ENCODE data around the gene PHF23. TPM values are rescaled to one million over a fixed set of nuclear protein-coding genes. Genes with fewer than 3 reads are reported as not detected.
A peak's percentile ranks its signal among the peaks of the same experiment; 100 is the strongest.

Gene PHF23
- total RNA-seq, 1 experiment from 2014 or later = 45.8 TPM

- peak overlapping the region; percentile 92 for H3K4me3 Mint-ChIP-seq
- TF ChIP-seq GRHL2 (CRISPR knock-in tag; IDR thresholded peaks at IDR 0.05; ENCODE audit: insufficient replicate concordance, severe bottlenecking) (no peak), NR1H2 (CRISPR knock-in tag; IDR thresholded peaks at IDR 0.05) (no peak), ZNF121 (CRISPR knock-in tag; IDR thresholded peaks at IDR 0.05) (no peak), IRF2 (CRISPR knock-in tag; IDR thresholded peaks at IDR 0.05; ENCODE audit: borderline replicate concordance, low read depth) (no peak), TP53 (CRISPR knock-in tag; IDR thresholded peaks at IDR 0.05) (no peak), NR2C2 (CRISPR knock-in tag; IDR thresholded peaks at IDR 0.05) (no peak), JAZF1 (CRISPR knock-in tag; IDR thresholded peaks at IDR 0.05) (no peak), MXD4 (CRISPR knock-in tag; IDR thresholded peaks at IDR 0.05; ENCODE audit: borderline replicate concordance) (no peak), MYBL2 (CRISPR knock-in tag; IDR thresholded peaks at IDR 0.05) (no peak), MLX (CRISPR knock-in tag; IDR thresholded peaks at IDR 0.05) (no peak), GTF2I (CRISPR knock-in tag; conservative IDR thresholded peaks at IDR 0.05) (no peak), KAT7 (CRISPR knock-in tag; IDR thresholded peaks at IDR 0.05; ENCODE audit: borderline replicate concordance) (no peak), SP1 (CRISPR knock-in tag; conservative IDR thresholded peaks at IDR 0.05) (no peak), ZNF512 (CRISPR knock-in tag; IDR thresholded peaks at IDR 0.05; ENCODE audit: borderline replicate concordance) (no peak), ZNF671 (CRISPR knock-in tag; IDR thresholded peaks at IDR 0.05) (no peak), TCF7 (CRISPR knock-in tag; IDR thresholded peaks at IDR 0.05; ENCODE audit: low read depth) (no peak)
- TF ChIP-seq, protein P1, sequence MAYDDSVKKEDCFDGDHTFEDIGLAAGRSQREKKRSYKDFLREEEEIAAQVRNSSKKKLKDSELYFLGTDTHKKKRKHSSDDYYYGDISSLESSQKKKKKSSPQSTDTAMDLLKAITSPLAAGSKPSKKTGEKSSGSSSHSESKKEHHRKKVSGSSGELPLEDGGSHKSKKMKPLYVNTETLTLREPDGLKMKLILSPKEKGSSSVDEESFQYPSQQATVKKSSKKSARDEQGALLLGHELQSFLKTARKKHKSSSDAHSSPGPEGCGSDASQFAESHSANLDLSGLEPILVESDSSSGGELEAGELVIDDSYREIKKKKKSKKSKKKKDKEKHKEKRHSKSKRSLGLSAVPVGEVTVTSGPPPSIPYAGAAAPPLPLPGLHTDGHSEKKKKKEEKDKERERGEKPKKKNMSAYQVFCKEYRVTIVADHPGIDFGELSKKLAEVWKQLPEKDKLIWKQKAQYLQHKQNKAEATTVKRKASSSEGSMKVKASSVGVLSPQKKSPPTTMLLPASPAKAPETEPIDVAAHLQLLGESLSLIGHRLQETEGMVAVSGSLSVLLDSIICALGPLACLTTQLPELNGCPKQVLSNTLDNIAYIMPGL (CRISPR knock-in tag; IDR thresholded peaks at IDR 0.05) = no peak
These were observed 11.7 kb upstream of the PHF23 start for GRCh38 chr17:7250695-7251627.

DNA sequence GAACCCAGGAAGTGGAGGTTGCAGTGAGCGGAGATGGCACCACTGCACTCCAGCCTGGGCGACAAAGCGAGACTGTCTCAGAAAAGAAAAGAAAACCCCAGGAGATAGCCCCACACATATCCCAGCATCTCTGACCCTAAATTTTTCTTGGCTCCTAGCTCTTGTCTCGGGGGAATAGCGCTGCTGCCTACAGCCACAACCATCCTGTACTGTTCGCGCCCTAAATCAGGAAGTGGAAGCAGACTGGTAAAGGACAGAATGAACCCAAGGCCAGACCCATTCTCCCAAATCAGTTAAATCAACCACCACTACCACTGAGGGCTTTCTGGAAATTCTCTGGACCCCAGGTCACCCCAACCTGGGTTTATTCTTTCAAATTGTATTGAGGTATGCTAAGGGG, 10.6 kb upstream of the PHF23 start:
- Mint-ChIP-seq H3K4me3 (peak overlapping the region; percentile 92), H3K27me3 (ENCODE audit: low read depth) (no peaks in the 10 kb centered on the region), H3K4me1 (peaks cover 34% of the 10 kb centered on the region), H3K27ac (peak overlapping the region; percentile 70; the same call in 1 of the 2 replicates), H3K9me3 (no peaks in the 10 kb centered on the region), H3K36me3 (peaks cover 32% of the 10 kb centered on the region)
- no peak for TF ChIP-seq MYBL2 (CRISPR knock-in tag; IDR thresholded peaks at IDR 0.05)
- TF ChIP-seq, protein P2, sequence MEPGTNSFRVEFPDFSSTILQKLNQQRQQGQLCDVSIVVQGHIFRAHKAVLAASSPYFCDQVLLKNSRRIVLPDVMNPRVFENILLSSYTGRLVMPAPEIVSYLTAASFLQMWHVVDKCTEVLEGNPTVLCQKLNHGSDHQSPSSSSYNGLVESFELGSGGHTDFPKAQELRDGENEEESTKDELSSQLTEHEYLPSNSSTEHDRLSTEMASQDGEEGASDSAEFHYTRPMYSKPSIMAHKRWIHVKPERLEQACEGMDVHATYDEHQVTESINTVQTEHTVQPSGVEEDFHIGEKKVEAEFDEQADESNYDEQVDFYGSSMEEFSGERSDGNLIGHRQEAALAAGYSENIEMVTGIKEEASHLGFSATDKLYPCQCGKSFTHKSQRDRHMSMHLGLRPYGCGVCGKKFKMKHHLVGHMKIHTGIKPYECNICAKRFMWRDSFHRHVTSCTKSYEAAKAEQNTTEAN (CRISPR knock-in tag; IDR thresholded peaks at IDR 0.05) = no peak
- TF ChIP-seq, protein P3, sequence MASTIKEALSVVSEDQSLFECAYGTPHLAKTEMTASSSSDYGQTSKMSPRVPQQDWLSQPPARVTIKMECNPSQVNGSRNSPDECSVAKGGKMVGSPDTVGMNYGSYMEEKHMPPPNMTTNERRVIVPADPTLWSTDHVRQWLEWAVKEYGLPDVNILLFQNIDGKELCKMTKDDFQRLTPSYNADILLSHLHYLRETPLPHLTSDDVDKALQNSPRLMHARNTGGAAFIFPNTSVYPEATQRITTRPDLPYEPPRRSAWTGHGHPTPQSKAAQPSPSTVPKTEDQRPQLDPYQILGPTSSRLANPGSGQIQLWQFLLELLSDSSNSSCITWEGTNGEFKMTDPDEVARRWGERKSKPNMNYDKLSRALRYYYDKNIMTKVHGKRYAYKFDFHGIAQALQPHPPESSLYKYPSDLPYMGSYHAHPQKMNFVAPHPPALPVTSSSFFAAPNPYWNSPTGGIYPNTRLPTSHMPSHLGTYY (CRISPR knock-in tag; IDR thresholded peaks at IDR 0.05) = no peak
- TF ChIP-seq, protein P4, sequence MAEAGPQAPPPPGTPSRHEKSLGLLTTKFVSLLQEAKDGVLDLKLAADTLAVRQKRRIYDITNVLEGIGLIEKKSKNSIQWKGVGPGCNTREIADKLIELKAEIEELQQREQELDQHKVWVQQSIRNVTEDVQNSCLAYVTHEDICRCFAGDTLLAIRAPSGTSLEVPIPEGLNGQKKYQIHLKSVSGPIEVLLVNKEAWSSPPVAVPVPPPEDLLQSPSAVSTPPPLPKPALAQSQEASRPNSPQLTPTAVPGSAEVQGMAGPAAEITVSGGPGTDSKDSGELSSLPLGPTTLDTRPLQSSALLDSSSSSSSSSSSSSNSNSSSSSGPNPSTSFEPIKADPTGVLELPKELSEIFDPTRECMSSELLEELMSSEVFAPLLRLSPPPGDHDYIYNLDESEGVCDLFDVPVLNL (CRISPR knock-in tag; IDR thresholded peaks at IDR 0.05; ENCODE audit: borderline replicate concordance, low read depth) = no peak
- ATAC-seq (no peak), DNase-seq (ENCODE audit: low spot score) (no peak)
- ChIA-PET CTCF (interaction anchor here (1.5 to 1.6 kb wide), 2 partner anchors 29 to 46 kb away, joined by 4 read pairs; no protein-coding TSS in a partner anchor), POLR2A (no interaction called here)

More at GRCh38 chr17:7250695-7251627, 11.7 kb upstream of the PHF23 start:
- ChIA-PET CTCF (interaction anchor here (0.6 to 1.5 kb wide), 4 partner anchors 15 to 310 kb away, joined by 3 to 6 read pairs (median 4); no protein-coding TSS in a partner anchor), POLR2A (interaction anchor here (0.6 to 1.4 kb wide), 4 partner anchors 9 to 31 kb away, joined by 3 to 8 read pairs (median 5); partner anchors contain the start of genes ACADVL, CLDN7, GABARAP and PHF23)
- Mint-ChIP-seq H3K4me1 (peaks cover 34% of the 10 kb centered on the region), H3K36me3 (peaks cover 33% of the 10 kb centered on the region), H3K27me3 (ENCODE audit: low read depth) (no peaks in the 10 kb centered on the region), H3K27ac (peak overlapping the region; percentile 92), H3K9me3 (no peaks in the 10 kb centered on the region)
- DNase-seq (ENCODE audit: low spot score) = no peak
- no peak for ATAC-seq
